ENCODE measurements around the gene CCNK. TPM values are rescaled to one million over a fixed set of nuclear protein-coding genes. Genes with fewer than 3 reads are reported as not detected.

CCNK gene
- total RNA-seq, 1 experiment from 2014 or later, result 19.2 TPM

DNA sequence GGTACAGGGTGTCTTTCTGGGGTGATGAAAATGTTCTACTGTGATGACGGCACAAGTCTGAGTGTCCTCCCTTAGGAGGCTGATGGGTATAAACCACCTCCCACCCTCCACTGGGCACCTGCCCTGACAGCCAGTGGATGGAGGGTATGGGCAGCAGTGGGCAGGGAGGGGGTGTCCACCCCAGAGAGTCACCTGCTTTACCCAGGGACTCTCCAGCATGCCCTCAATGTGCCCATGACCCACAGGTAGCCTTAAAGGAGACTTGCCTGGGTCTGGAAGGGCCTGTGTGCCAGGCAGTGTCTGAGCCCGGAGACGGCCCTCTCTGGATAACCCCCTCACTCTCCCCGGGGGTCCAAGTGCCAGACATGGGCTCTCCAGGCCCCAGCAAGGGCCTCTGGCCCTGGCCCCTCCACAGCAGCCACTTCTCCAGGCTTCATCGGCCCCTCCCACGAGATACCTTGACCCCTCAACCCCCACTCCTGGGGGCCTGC, 38.8 kb downstream of the CCNK start:
- no peak for DNase-seq (ENCODE audit: low read depth)

DNA sequence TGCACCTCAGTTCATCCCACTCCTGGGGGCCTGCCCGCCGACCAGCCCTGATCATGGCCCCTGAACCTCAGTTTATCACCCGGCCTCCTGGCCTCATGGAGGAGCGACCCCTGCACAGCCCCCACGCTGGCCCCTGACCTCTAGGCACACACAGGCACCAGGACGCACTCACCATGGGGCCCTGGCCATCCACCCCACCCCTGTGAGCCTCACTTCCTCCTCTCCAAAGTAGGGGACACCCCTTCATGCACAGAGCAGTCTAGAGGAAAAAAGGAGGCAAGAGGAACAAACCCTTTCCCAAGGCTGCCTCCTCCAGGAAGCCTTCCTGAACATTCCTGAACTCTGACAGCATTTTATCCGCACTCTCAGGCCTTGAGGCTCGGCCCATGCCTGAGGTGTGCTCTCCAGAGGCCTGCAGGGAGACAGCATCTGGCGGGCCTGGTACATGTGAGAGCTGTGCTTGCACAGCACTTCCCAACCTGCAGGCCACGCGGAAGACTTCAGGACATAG, 39.4 kb downstream of the CCNK start:
- DNase-seq (ENCODE audit: low read depth), result no peak

DNA sequence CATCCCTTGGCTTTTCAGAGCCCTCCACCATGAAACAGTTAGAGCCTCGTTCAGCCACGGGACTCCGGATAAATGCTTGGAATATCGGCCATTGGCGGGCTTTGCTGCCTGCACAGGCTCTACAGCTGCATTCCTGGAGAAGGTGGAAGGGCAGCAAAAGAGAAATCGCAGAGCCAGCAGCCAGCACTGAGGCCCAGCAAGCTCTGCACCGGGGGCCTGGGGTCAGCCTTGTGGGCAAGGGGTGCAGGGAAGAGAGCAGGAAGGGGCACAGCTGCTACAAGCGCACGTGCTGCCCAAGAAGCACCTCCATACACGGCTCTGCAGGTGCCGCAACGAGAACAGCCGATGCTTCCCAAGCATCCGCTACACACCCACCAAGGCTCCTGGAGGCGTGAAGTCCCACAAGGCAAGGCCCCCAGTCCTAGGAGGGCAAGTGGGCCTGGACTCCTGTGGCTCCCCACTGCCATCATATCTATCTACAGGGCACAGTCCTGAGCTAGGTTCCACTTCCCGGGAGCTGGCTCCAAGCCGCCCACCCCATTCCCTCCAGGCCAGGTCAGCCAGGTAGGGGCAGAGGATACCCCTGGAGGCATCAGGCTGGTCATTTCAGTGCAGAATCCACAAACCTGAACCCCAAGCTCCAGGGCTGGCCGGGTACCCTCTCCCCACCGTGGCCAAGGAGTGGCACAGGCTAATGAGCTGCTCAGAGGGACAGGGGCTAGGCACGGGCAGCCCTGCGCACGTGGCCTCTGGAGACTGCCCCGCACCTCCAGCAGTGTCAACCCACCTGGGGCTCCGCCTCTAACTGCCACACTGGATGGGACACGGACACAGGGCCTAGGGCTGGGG, 40.2 kb downstream of the CCNK start:
- no peak for DNase-seq (ENCODE audit: low read depth)

DNA sequence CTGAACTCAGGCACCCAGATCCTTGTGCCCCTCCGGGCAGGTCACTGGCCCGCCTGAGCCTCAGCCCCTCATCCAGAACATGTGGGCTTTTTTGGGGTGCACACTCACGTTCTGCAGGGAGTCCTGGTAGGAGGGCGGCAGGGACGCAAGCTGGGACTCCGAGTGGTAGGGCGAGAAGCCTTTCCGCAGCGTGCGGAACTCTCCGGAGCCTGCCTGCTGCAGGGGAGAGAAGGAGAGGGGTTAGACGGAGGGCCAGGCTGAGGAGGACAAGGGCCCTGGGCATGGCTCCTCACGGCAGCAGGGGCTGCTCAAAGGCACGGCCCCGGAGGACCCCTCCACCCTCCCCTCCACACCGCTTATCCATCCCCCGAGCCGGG, 40.8 kb downstream of the CCNK start:
- no peak for DNase-seq (ENCODE audit: low read depth)

DNA sequence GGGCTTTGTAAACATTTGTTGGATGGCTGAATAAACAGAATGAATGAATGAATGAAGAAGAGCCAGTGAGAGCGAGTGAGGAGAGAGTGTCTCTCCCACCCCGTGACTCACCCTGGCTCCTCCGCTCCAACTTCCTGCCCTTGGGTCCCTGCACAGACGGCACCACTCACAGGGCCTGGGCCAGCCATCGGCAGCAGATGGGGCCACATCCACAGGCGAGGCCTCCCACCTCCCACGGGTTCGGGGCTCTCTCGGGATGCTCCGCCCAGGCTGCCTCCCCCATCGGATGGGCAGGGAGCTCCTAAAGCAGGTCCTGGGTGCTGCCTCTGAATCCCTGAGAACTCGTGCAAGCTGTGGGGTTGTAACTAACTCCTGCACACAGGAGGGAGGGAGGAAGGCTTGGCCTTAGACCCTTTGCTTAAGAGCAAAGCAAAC, 41.3 kb downstream of the CCNK start:
- DNase-seq (ENCODE audit: low read depth), result peak; percentile 92

DNA sequence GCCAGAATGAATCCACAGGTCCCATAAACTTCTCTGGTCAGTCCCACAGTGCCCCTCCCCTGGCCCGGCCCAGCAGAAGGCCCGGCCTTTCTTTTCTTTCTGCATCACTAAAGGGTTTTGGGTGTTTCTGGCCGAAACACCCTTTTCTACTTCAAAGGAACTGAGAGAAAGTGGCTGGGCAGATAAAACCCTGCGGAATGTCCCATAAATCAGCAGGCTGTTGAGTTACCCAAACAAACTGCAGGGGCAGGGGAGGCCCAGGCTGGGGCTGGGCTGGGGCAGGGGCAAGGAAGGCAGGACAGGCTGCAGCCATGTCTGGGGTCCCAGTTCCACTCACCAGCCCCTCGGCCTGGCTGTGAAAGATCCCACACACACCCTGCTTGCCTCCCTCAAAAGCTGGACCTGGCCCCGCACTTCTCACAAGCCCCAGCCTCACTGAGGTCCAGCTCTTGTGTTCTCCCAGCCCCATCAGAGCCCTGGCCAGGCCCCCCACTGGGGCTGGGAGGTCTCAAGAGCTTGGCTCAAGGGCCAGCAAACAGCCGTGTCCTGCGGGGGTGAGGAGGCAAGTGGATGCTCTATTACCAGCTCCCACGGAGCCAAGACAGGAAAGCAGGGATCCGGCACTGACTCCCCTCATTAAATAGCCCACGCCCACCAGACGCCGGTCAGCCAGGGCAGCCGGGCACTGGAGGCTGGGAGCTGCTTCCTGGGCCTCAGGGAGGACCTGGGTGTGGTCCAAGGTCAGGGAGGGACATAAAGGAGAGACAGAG, 41.9 kb downstream of the CCNK start:
- no peak for DNase-seq (ENCODE audit: low read depth)

DNA sequence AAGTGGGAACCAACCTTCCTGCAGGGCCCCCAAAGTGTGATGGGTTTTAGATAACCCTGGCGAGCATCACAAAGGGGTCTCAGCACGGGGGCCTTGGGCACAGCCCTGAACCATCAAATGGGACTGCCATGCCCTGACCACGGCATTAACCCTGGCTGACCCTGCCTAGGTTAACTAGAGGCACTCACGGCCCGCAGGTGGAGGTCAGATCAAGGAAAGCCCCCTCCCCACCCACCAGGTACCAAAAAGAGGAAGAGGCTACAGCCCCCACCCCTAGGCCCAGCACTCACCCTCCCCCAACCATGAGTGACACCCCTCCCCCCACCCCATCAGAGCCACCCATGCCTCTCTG, 42.5 kb downstream of the CCNK start:
- no peak for DNase-seq (ENCODE audit: low read depth)

DNA sequence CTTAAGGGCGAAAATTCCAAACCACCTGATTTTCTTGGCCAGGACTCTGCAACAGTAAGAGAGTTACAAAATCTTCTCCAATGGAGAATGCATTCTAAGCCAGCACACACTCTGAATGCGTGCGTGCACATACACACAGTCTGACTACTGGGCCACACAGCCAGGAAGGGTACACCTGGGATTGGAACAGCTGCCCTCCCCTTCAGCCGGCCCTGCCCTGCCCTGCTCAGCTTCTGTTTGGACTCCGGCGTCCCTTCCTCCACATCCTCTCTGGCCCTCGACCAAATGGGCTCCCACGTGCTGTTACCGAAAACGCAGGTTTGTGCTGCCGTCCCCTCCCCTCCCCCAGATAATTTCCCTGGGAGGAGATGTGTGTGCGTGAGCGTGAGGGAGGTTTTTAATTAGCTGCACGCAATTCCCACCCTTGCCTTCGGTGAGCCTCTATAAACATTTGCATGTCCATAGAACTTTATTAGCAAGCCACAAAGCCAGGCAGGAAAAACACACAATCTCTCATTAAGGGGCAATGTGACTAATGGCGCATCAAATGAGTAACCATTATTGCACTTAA, 43.0 kb downstream of the CCNK start:
- DNase-seq (ENCODE audit: low read depth), result no peak

DNA sequence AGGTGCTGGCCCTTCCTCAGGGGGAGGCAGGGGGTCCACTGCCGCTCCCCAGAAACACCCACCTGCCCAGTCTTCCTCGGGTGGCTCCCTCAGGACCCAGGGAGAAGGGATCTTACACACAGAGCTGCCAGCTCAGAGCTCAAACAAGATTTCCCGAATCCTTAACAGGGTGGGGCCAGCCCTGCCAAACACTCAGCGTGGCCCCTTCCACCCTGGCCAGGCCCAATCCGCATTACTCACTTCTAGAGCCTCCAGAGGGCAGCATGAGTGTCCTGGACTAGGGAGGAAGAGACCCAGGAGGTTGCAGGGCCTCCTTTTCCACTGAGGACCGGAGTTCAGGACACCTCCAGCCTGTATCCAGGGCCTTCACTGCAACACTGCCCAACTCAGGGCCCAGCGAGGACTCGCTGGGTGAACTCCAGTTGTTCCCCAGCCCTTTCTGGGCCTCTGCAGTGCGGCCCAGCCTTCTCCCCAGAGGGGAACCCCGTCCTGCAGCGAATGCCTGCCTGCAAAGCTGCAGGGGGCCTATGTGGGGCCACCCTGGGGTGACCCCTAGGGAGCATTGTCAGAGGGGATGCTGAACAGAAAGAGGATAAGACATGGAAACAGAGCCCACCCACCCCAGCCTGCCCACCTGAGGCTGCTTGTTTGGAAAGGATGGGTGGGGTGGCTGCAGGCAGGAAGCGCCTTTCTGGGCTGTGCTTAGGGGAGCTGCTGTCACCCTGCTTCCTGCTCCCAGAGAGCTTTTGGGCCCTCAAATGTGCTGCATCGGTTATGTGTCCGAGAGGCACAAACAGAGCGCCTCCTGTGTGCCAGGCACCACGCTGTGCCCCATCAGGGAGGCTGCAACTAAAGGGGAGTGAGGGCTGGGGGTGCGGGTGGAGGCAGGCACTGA, 43.8 kb downstream of the CCNK start:
- peak; percentile 75 for DNase-seq (ENCODE audit: low read depth)

DNA sequence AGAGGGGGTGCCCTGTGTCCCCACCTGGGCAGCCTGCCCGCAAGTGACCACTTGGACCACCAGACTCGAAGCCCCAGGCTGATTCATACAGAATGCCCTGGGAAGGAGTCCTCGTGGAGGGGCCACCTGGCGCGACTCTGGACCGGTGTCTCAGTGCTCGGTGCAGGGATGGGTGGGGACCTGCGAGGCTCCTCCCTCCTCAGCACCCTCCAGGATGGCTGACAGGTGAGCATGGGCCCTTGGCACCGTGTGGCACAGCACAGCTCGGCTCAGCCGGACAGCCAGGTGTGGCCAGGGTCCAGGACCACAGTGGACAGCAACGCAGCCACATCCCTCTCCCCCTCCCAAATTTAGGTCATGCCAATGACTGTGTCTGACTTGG, 44.5 kb downstream of the CCNK start:
- DNase-seq (ENCODE audit: low read depth), result no peak

DNA sequence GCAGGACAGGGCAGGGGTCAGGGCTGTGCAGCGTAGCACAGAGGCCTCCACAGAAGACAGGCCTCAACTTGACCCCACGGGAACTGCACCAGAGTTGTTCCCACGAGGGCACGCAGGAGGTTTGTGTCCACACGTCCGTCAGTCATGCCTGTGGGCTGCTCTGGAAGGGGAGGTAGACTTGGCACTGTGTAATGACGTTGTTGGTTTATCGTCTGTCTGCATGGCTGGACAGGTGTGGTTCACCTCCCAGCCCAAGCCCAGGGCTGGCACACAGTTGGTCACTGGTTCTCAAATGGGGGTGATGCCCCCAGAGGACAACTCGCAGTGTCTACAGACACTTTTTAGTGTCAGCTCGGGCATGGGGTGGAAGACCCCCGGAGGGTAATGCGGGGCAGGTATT, 45.8 kb downstream of the CCNK start:
- no peak for DNase-seq (ENCODE audit: low read depth)

DNA sequence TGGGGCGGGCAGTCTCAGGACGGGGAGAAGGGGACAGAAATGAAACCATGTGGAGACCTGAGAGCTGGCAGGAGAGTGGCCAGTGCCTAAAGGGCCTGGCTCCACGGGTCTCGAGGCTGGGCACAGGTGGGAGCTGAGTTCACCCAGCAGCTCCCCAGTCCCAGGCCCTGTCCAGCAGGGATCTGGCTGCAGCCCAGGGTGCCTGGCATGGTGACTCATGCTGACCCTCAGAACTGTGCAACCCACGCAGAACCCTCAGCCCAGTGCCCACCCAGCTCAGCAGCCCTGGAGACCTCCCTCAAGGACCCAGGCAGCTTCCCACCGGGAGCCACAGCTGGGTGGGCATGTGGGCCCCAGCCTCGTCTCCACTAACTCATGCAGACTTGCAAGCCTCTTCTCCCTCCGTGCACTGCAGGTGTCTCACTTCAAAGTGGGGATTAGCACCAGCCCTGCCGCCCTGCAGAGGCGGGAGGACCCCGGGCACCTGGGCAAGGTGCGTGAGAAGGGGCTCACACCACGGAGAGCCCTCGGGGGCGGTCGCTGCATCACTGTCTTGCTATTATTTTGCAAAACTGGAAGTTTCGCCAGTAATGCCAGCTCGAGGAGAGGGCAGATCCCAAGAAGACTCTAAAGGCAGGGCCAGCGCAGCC, 46.3 kb downstream of the CCNK start:
- DNase-seq (ENCODE audit: low read depth), result no peak

DNA sequence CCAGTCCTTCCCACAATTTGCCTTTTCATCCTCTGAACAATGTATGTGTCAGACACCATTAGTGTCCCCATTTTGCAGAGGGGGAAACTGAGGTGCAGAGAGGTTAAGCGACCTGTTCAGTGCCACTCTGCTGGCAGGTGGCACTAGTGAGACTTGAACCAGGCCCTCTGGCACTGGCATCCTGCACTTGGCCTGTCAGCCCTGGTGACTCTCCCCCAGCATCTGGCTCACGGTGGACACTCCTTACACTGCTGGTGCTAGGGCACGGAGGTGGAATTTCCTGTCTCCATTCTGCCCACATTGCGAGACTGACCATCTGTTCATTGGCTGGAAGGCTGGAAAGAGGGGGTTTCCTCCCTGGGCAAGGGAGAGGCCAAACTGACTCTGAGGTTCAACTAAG, 48.7 kb downstream of the CCNK start:
- DNase-seq (ENCODE audit: low read depth), result no peak

DNA sequence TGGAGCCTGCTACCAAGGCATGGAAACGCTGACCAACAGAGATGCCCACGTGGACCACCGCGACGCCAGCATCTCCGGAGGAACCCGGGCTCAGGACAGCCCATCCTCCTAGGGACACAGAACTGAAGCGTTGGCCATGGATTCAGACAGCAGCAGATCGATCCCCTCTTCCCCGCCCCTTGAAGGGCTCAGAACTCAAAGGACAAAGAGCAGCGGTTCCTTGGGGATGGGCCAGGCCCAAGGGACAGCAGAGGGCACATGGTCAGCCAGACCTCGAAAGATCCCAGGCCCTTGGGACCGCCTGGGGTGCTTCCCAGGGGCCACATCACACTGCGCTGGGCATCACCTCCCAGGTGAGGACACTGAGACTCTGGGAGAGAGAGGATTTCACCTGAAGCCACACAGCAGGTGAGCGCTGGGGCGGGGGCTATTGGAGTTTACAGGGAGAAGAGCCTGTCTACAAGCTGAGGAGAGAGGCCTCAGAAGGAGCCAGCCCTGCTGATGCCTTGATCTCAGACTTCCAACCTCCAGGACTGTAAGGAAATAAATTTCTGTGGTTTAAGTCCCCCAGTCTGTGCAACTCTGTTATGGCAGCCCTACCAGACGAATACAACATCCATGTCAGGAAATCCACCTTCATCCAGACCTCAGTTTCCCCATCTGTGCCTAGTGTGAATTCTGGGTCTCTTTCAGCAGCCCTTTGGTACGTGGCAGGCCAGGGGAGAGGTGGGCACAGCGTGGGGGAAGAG, 49.4 kb downstream of the CCNK start:
- no peak for DNase-seq (ENCODE audit: low read depth)

DNA sequence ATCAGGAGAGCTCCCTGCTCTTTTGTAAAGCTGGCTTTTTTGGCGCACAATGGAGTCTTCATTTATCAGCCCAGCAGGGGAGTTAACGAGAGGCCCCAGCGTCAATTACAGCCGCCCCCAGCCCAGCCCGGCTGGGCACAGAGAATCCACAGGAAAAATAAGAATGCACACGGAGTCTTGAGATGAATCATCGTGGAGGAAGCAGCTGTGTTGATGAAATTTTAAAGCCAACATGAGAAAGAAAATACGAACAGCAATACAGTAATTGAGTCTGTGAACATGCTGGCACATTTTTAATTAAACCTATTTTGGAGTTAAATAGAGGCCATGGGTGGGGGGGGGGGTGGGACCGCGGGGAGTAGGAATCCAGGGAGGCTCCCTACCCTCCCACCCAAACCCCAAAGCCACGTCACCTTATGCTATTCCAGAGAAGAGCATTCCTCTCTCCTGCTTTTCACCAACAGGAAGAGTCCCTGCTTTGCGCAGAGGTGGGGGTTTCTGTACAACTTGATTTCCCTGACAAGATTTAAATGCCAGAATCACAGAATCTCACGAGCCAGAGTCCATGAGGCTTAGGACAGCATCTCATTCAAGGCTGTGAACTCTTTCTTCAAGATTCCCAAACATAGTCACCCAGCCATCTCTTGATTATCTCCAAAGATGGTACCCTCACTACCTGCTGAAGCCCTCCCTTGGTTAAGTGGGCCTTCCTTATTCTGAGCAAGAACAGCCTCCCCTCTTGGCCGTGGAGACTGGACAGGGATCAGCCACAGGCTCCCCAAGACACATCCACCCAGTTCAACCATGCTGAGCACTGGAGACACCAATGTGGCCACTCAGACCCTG, 50.3 kb downstream of the CCNK start:
- DNase-seq (ENCODE audit: low read depth), result peak; percentile 56

DNA sequence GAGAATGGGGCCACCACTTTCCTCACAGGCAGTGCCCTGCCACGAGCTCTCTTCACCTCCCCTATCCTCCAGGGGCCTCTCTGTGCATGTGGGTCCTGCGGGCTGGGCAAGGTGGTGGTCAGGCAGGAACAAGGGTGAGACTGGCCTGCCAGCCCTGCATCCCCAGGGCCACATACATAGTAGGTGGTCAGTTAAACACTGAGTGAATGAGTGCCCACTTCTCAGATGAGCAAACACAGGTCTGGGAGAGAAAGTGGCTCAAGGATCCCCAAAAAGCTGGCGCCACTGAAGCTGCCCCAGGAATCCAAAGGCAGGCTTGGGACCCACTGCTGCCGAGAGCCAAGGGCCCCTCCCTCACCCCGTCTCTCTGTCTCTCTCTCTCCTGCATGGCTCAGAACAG, 51.1 kb downstream of the CCNK start:
- no peak for DNase-seq (ENCODE audit: low read depth)

DNA sequence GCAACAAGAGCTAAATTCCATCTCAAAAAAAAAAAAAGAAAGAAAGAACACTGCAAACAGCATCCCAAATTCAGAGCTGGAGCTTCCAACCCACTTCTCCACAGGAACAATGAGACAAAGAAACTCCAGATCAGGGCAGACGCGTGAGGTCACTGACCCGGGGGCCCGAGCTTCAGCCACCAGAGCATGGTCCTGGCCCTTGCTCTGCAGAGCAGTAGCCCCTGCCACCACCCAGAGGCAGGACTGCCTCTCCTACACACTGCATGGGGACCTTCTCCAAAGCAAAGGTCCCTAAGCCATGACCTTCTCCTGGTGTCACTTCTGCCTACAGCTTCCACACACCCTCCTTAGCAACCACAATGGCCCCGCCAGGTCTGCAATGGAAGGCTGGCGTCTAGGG, 53.1 kb downstream of the CCNK start:
- no peak for DNase-seq (ENCODE audit: low read depth)

DNA sequence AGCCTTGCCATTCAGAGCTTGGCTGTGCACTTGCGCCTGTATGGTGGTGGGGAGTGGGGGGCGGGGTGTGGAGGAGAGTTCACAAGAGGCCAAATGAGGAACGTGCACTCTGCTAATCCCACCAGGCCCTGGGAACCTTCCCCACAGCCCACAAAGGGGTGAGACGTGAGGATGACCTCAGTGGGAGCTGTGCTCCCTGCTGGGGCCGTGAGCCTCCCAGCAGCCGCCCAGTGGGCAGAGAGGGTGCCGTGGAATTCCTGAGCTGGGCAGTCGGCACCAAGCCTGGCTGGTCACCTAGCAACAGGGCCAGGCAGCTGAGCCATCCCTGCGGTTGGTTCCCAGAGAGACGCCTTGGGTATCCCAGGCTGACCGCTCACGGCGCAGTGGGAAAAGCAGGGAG, 53.7 kb downstream of the CCNK start:
- peak; percentile 88 for DNase-seq (ENCODE audit: low read depth)

DNA sequence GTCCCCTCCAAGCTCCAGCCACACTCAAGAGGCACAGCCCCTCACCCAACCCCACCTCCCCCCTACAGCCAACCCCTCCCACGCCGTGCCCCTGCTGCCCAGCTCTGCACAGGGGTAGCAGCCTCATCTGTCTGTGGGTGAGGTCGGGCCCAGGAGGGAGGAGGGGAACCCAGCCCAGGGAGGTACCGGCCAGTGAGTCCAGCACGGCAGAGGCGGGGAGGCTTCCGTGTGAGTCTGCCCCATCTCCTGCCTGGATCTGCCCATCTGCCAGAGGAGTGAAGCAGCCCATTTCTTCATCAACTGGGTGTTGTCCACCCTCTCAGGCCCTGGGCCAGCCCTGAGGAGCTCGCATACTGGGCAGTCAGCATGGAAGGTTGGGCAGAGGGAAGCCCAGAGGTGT, 54.2 kb downstream of the CCNK start:
- DNase-seq (ENCODE audit: low read depth), result no peak

Data from Daoy (cell line).